PFSK-1 (cell line): ENCODE measurements around the gene IQGAP3.

Source experiments
- POLR2AphosphoS5 ChIP-seq: IDR thresholded peaks from 2 replicates; pipeline ENCODE4 v1.6.1; 2012; ENCODE audit warnings: low read depth, mild to moderate bottlenecking, control low read depth, low read length, moderate library complexity
- REST ChIP-seq, 2 experiments: IDR thresholded peaks; 2 replicates each; pipeline versions ENCODE4 v1.6.1 to v1.8.0; 2011 to 2012; ENCODE audit warnings: low read depth in 2 of 2, low read length in 2 of 2, control low read depth in 1 of 2, inconsistent platforms in 1 of 2, mild to moderate bottlenecking in 1 of 2, moderate library complexity in 1 of 2; ENCODE audit not compliant: insufficient read depth in 1 of 2
- TAF1 ChIP-seq: IDR thresholded peaks from 2 replicates; pipeline ENCODE4 v1.6.1; 2012; ENCODE audit warnings: low read length, control low read depth, borderline replicate concordance; ENCODE audit not compliant: insufficient read depth

- TF ChIP-seq POLR2AphosphoS5: no peak
- TF ChIP-seq REST (IDR thresholded peaks at IDR 0.05; ENCODE audit: insufficient read depth in 1 of 2, low read depth in 2 of 2, low read length in 2 of 2): no peak
- no peak for TF ChIP-seq TAF1
These were observed 20.5 kb downstream of the IQGAP3 start for GRCh38 chr1:156551869-156552268.
